Sigmoid colon (tissue), 4 donors: ENCODE data around the gene MYO5C.

Source experiments
- POLR2A ChIP-seq, 2 donors: fragments of 450-650 bp; IDR thresholded peaks; one replicate each; pipeline ENCODE4 v1.6.1; 2016; ENCODE audit warnings: antibody characterized with exemption in 2 of 2, mild to moderate bottlenecking in 2 of 2, moderate library complexity in 2 of 2
- POLR2AphosphoS5 ChIP-seq, 4 donors: sonication (generic); formaldehyde crosslinking; IDR thresholded peaks; one replicate each; pipeline ENCODE4 v1.6.1; 2017; ENCODE audit warnings: antibody characterized with exemption in 4 of 4
- TF ChIP-seq, protein P1 (sequence below), 4 experiments: fragments of 450-650 bp in 3 of 4; fragments of 200-600 bp in 1 of 4; IDR thresholded peaks; one replicate each; pipeline ENCODE4 v1.5.1; 2016 to 2019; ENCODE audit warnings: antibody characterized with exemption in 4 of 4, mild to moderate bottlenecking in 3 of 4, moderate library complexity in 2 of 4

DNA sequence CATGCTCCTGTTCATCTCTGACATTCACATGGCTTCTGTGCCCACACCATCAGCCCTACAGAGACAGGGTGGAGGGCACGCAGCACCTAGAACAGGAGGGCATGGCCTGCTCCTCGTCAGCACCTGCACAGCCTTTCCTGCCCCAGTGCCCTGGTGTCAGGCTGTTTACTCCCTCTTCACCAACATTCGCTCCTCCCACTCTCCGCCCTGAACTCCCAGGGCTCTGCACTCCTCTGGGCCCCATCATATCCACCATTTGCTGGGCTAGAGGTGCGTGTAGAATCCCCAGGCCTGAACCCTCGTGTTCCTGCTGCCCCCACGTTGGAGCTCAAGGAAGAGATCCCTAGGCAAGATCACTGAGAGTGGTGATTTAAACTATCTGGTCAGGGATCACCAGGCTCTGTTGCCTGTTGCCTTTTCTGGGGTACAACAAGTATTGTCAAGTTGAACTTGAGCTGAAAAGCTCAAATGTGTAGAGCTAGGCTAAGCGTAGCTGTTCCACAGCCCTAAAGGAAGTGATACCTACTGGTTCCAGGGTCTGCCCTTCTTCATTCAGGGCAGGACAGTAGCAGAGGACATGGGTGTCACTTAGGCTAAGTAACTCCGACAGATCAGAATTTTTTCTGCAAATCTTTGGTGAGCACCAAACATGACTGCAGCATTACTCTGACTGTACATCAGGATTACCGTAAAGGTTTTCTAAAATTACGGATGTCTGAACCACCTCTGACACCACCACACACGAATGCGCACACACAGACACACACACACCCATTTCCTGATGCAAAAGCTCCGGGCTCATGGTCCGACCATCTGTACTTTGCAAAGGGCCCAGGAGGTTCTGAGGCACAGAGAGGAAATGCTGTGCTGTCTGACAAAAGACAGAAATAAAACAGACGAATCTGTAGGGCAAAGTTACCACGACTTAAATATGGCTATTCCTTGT lies 60.7 kb downstream of the MYO5C start:
- TF ChIP-seq, protein P1, sequence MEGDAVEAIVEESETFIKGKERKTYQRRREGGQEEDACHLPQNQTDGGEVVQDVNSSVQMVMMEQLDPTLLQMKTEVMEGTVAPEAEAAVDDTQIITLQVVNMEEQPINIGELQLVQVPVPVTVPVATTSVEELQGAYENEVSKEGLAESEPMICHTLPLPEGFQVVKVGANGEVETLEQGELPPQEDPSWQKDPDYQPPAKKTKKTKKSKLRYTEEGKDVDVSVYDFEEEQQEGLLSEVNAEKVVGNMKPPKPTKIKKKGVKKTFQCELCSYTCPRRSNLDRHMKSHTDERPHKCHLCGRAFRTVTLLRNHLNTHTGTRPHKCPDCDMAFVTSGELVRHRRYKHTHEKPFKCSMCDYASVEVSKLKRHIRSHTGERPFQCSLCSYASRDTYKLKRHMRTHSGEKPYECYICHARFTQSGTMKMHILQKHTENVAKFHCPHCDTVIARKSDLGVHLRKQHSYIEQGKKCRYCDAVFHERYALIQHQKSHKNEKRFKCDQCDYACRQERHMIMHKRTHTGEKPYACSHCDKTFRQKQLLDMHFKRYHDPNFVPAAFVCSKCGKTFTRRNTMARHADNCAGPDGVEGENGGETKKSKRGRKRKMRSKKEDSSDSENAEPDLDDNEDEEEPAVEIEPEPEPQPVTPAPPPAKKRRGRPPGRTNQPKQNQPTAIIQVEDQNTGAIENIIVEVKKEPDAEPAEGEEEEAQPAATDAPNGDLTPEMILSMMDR (IDR thresholded peaks at IDR 0.05) = no peak
- TF ChIP-seq POLR2AphosphoS5 (IDR thresholded peaks at IDR 0.05) (no peak), POLR2A (IDR thresholded peaks at IDR 0.05) (no peak)
